HG03354 (cell line): Measurements from ENCODE around the gene GSTP1.
"Not testable (repeated sequence)": the region's sequence is repeated elsewhere in the genome, so short reads cannot be mapped to it uniquely, and the experiment has no call there.

Source experiments
- ATAC-seq: cut with Tn5 transposase; IDR thresholded peaks from one replicate; pipeline ENCODE4 v1.9.1; 2021; ENCODE audit warnings: mild to moderate bottlenecking; ENCODE audit not compliant: unreplicated experiment, poor library complexity, severe bottlenecking

GSTP1 gene

GRCh38 chr11:67612751-67613150 lies 29.1 kb downstream of the GSTP1 start:
- no peak for ATAC-seq

DNA sequence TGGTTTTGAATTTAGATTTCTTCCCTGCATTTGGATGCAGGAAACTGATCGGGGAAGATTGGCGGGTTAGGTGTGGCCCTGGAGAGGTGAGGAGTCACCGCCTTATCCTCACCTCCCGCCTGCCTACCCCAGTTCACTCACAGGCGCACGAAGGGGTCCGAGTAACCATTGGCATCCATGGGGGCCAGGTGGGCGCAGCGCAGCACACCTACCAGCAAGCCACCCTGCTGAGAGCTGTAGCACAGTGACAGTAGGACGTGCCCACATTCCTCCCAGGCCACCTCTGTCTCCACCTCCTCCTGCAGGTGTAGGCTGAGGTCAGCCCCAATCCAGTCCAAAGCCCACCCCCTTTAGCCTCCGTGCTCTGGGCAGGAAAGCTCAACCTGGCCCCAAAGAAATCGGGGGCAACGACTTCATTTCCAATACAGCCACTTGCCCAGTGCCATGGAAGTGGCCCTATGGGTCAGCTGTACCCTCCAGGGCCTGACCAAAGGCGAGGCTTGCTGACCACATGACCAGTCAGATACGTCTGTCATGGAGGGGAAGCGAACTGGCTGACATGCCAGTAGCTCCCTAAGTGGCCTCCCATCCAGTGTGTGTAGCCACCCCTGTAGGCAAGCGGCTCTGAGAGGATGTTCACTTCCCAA lies 29.8 kb downstream of the GSTP1 start:
- no peak for ATAC-seq

DNA sequence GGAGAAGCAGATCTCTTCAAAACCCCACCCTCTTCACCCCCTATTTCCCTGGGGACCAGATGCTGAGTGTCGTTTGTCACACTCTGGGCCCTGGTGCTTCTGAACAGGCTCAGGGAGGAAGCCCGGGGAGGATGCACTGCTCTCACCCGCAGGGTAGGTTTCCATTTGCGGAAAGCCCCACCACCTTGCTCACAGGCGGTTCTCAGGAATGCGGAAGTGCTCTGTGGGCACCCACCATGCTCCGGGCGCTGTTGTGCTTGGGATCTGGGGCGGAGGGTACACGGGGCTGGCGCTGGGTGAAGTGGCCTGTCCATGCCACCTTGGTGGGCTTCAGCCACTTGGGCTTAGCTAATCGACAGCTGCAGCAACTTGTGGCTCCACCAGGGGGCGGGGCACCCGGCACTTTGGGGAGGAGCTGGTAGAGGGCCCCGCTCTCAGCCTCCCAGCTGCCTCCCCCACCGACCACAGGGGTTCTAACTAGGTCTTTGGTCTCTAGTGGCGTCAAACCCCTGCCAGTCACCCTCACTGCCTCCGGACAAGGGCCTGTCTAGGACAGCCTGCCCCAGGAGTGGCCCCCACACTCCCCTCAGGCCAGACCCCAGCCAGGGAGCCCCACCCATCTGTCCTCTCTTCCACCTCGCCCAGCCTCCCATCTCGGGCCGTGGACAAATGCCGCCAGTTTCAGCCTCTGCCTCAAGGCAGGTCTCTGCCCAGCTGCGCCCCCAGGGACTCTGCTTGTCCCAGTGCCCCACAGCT lies 30.5 kb downstream of the GSTP1 start:
- ATAC-seq: peak; percentile 83

DNA sequence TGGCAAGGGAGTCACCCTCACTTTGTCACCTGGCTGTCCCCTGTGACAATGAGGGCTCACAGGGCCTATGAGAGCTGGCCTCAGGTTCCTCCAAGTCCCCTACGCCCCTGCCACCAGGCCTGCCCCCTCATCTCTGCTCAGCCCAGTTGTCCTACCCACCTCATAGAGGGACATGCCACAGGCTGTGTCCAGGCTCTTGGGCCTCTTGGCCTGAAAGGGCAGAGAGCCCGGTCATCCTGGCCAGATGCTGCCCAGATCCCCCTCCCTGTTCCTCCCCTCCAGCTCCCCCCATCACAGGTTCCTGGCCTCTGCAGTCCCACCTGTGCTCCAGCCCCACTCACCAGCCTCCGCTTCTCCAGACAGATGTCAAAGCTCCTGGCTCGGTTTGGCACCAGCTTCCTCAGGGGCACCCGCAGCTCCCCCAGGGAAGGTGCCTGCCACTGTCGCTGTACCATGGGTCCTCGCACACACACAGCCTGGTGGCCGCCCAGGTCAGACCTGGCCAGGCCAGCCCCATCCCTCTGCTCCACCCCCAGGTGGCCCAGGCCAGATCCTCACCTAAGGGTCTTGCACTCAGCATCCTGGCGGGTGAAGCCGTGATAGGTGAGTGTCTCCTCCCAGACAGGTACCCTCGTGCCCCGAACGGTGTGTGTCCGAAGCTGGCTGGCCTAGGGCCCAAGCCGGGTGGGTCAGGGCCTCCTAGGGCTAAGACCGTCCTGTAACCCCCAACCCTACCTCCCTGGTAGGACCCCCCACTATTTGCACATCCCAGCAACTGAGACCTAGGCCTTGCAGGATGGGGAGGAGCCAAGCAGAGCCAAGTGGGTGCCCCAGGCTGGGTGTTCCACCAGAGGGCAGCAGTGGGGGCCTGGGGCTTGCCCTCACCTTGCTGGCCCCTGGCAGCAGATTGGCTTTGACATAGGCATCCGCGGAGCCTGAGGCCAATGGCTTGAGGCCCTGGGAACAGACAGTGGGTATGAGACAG lies 31.4 kb downstream of the GSTP1 start:
- no peak for ATAC-seq

DNA sequence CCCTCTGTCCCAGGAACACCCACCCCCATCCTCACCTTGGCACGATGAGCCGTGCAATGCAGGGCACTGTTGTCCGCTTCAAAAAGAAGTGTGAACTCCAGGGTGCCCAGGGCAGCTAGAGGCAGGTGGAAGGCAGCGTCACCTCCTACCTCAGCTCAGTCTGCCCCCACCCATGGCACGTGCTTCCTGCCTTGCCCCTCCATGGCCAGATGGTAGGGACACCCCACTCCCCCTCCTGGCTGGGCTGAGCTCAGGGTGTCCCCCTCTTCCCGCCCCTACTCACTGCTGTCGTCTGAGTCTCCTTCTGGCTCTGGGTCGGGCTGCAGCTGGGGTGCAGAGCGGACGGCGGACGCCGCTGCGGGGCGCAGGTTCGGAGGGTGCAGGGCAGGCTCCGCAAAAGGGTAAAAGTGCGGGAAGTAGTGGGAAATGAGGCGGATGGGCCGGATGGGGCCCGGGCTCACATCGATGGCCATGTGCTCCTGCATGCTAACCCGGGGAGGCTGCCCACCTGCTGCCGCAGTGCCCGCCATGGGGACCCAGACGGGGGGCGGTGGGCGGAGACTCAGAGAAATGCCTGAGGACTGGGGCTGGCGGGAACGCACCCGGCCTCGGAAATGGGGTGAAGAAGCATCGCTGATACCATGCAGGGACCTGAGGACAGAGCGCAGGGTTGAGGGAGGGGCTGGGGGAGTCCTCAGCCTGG lies 32.3 kb downstream of the GSTP1 start:
- no peak for ATAC-seq

DNA sequence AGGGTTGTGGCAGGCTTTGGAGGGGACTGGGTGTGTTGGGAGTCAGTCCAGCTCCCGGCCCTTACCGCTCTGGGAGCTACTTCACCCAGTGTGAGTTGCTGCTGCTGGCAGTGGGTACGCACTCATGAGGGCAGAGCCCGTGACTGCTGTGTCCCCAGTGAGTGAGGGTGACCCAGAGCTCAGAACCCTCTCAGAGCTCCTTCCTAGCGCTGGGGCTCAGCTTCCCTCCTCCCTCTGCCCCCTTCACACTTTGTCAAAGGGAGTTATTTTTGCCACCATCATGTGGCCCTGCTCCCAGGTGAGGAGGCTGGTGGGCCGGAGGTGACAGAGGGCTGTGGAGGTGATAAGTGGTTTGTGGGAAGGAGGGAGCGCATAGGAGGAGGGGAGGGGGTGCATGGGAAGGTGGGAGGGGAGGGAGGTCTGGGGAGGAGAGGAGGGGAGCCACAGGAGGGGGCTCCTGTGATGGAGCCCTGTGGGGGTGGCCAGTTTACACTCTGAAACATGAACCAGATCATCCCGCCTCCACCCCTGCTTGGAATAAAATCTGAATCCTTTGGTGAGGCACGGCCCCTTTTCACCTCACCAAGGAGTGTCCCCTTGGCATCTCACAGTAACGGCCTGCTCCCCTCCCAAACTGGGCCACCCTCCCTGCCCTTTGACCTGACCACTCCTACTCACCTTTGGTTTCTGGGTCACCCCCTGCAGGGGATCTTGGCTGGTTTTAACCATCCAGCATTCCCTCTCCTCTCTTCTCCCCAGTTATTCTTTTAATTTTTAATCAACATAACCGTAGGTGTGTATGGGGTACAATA lies 33.0 kb downstream of the GSTP1 start:
- no peak for ATAC-seq

DNA sequence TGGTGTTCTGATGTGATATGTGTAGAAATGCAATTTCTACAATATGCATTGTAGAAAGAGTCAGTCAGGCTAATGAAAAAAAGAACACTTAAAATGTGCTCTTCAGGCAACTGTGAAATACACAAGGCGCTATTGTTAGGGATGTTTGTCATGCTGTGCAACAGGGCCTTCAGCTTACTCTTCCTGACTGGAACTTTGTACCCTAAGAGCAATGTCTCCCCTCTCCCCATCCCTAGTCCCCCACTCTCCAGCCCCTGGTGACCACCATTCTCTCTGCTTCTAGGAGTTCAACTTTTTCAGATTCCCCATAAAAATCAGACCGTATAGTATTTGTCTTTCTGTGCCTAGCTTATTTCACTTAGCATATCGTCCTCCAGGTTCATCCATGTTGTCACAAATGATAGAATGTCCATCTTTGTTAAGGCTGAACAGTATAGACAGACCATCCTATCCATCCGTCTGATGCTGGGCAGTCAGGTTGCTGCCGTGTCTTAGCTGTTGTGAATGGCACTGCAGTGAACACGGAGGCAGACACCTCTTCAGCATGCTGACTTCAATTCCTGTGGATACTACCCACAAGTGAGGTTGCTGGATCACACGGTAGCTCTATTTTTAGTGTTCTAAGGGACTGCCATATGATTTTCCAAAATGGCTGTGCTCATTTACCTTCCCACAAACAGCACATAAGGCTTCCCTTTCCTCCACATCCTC lies 33.8 kb downstream of the GSTP1 start:
- ATAC-seq: no peak

GRCh38 chr11:67618901-67619659 lies 35.5 kb downstream of the GSTP1 start:
- not testable (repeated sequence) for ATAC-seq

- ATAC-seq: not testable (repeated sequence)
These were observed 36.3 kb downstream of the GSTP1 start for GRCh38 chr11:67619683-67620618.

- ATAC-seq: not testable (repeated sequence)
These were observed 37.0 kb downstream of the GSTP1 start for GRCh38 chr11:67620621-67621020.

DNA sequence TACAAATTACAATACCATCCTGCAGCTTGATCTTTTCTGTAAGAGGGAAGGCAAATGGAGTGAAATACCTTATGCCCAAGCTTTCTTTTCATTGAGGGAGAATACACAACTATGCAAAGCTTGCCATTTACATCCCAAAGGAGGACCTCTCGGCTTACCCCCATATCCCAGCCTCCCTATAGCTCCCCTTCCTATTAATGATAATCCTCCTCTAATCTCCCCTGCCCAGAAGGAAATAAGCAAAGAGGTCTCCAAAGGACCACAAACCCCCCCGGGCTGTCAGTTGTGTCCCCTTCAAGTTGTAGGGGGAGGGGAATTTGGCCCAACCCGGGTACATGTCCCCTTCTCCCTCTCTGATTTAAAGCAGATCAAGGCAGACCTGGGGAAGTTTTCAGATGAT lies 38.3 kb downstream of the GSTP1 start:
- not testable (repeated sequence) for ATAC-seq

- not testable (repeated sequence) for ATAC-seq
These were observed 39.3 kb downstream of the GSTP1 start for GRCh38 chr11:67622905-67623304.

DNA sequence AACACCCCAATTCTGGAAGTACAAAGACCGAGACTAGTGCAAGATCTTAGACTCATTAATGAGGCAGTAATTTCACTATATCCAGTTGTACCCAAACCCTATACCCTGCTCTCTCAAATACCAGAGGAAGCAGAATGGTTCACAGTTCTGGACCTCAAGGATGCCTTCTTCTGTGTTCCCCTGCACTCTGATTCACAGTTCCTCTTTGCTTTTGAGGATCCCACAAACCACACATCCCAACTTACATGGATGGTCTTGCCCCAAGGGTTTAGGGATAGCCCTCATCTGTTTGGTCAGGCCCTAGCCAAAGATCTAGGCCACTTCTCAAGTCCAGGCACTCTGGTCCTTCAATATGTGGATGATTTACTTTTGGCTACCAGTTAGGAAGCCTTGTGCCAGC lies 40.2 kb downstream of the GSTP1 start:
- ATAC-seq: not testable (repeated sequence)

DNA sequence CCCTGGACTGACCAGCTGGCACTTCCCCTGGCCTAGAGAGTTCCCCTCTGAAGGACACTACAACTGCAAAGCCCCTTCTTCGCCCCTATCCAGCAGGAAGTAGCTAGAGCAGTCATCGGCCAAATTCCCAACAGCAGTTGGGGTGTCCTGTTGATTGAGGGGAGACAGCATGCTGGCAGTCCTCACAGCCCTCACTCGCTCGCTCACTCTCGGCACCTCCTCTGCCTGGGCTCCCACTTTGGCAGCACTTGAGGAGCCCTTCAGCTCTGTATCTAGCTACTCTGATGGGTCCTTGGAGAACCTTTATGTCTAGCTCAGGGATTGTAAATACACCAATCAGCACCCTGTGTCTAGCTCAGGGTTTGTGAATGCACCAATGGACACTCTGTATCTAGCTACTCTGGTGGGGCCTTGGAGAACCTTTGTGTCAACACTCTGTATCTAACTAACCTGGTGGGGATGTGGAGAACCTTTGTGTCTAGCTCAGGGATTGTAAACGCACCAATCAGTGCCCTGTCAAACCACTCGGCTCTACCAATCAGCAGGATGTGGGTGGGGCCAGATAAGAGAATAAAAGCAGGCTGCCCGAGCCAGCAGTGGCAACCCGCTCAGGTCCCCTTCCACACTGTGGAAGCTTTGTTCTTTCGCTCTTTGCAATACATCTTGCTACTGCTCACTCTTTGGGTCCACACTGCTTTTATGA lies 42.7 kb downstream of the GSTP1 start:
- not testable (repeated sequence) for ATAC-seq

- no peak for ATAC-seq
These were observed 43.4 kb downstream of the GSTP1 start for GRCh38 chr11:67626970-67627369.

DNA sequence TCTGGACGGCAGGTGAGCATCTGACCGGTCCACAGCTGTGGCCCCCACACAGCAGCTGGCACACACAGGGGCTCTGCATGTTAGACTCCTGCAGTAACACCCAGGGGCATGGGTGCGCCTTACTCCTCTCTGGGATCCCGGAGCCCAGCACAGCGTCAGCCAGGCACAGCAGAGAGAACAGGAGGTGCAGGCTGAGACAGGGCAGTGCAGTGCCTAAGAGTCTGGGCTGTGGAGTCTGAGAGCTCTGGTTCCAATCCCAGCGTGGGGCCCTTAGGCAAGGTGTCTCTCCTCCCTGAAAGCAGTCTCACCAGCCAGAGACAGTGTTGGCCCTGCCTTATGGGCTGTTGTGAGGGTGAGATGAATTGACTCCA lies 43.8 kb downstream of the GSTP1 start:
- no peak for ATAC-seq
